Body of pancreas (tissue), 4 donors: ENCODE results near the gene OTOGL. TPM values are rescaled to one million over a fixed set of nuclear protein-coding genes. Genes with fewer than 3 reads are reported as not detected.

Experiments used
- ATAC-seq: fragments of 150-250 bp; one replicate; pipeline ENCODE4 v1.9.1; 2016
- DNase-seq, 4 donors: peaks; one replicate each; pipeline ENCODE4 v3.0.0-alpha.2; 2019
- H3K27ac ChIP-seq, 4 donors: fragments of 200-600 bp; sonication (generic); 1 replicate in 3 of 4; 2 replicates in 1 of 4; pipeline versions ENCODE4 v1.5.1 to v1.6.1; 2016 to 2019; ENCODE audit warnings: mild to moderate bottlenecking in 1 of 4, mixed read lengths in 1 of 4, moderate library complexity in 1 of 4
- H3K27me3 ChIP-seq, 2 donors: fragments of 200-600 bp; sonication (generic); one replicate each; pipeline ENCODE4 v1.6.0; 2016; ENCODE audit warnings: mild to moderate bottlenecking in 1 of 2
- H3K36me3 ChIP-seq, 2 donors: fragments of 200-600 bp; sonication (generic); replicated peaks in 1 of 2; 2 replicates each; pipeline ENCODE4 v1.5.1; 2016; ENCODE audit warnings: low read depth in 2 of 2; ENCODE audit not compliant: insufficient read depth in 1 of 2
- H3K4me1 ChIP-seq: fragments of 200-600 bp; sonication (generic); one replicate; pipeline ENCODE4 v1.6.0; 2016
- H3K4me3 ChIP-seq, 2 donors: fragments of 200-600 bp; sonication (generic); 1 replicate in 1 of 2; 2 replicates in 1 of 2; pipeline ENCODE4 v1.5.1; 2016 to 2019
- H3K9me3 ChIP-seq, 3 donors: fragments of 200-600 bp; sonication (generic); 1 replicate in 2 of 3; 2 replicates in 1 of 3; pipeline ENCODE4 v1.5.1; 2016
- POLR2A ChIP-seq, 3 donors: fragments of 450-650 bp; IDR thresholded peaks; one replicate each; pipeline ENCODE4 v1.6.1; 2016; ENCODE audit warnings: antibody characterized with exemption in 3 of 3, mild to moderate bottlenecking in 2 of 3
- WGBS, 2 donors: methylation state at CpG; one replicate each; pipeline ENCODE4 v1.1.5; 2017; 5-methylcytosine and 5-hydroxymethylcytosine counted together
- intact Hi-C: fragments of 100-400 bp; cut with DNase I; formaldehyde crosslinking; loops from one replicate; pipeline ENCODE4 v1.15.1; 2023
- total RNA-seq, 2 donors: library from RNA; depleted of rRNA; stranded (reverse); fragments of >200 nt; gene quantifications; one replicate each; pipeline ENCODE4 v1.1.0, GENCODE V29; 2016
- TF ChIP-seq, protein P1 (sequence below), 7 experiments: fragments of 450-650 bp in 4 of 7; fragments of 200-600 bp in 3 of 7; sonication (generic) in 3 of 7; IDR thresholded peaks; one replicate each; pipeline ENCODE4 v1.5.1; 2016 to 2019; ENCODE audit warnings: antibody characterized with exemption in 7 of 7

The OTOGL gene, protein sequence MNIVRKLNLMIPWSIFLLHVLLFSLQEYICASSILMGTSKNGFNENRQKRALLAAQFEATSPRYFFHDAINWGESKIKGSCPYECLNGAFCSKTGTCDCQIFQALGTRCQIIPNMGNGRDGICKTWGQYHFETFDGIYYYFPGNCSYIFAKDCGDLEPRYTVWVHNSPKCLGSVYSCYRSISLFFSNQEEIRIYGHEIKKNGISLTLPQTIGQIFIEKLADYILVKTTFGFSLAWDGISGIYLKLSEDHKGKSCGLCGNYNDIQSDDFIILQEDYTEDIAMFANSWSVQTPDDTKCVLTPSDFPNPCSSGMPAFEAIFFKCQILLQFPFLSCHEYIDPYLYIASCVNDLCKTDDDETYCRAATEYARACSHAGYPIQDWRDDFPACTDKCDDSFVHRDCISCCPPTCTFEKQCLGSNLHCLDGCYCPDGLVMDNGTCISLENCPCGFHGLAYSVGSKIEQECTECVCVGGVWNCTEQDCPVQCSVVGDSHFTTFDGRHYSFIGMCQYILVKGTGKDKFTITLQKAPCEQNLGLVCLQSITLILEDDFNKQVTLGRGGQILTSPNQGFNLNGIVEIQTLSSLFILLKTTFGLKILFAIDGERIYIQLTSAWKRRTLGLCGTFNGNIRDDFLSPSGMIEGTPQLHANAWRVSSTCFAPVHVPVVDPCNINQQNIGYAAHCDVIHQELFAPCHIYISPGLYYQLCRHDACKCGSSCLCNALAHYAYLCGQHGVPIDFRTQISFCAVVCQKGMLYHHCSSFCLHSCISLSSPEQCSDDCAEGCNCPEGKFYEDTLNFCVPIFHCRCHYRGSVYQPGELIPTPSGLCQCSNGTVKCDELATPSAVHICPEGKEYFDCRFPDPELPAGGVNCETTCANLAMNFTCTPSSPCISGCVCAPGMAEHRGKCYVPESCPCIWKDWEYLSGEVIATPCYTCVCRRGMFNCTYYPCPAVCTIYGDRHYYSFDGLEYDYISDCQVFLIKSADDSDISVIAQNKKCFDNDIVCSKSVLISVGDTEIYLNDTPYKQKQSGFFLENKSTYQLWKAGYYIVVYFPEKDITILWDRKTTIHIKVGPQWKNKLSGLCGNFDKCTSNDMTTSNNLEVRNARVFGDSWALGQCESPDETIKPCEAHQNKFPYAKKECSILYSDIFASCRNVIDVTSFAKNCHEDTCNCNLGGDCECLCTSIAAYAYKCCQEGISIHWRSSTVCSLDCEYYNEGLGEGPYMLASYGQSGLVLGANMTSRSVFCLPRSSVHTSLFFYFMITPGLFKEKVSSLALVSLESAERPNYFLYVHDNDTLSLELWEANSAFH (N-terminal part only)
- under 1 TPM; 0.26 to 0.33 TPM for total RNA-seq

DNA sequence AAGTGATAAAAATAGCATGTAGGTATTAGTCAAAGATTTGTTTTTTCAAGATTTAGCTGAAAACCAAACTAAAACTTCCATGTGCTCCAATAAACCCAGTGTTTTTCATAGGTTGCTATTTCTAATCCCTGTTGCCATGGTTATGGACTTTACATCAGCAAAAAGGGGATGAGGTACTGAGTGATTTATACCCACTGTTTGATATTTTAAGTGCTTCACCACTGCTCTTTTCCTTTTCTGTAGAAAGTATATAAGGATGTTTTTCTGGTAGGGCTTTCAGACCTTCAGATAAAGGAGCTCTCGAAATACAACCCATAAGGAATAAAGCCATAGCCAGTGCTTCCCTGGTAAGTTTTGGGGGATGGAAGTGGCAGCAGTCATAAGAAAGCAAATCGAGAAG lies at the start of gene OTOGL:
OTOGL (plus strand) TSS at position 279 of the 400 bp plus-strand sequence. CDS start 109,895 bp downstream, outside the sequence.
- Histone ChIP-seq H3K4me3 (no peak within 1 kb of the TSS), H3K4me1 (no peaks in the 10 kb centered on the region), H3K27me3 (no peaks in the 10 kb centered on the region), H3K27ac (no peak within 1 kb of the TSS), H3K9me3 (no peaks in the 10 kb centered on the region), H3K36me3 (no peaks in the 10 kb centered on the region)
- 75 to 81% methylated on average over 2 of the region's 2 CpGs for WGBS, 2 donors
- intact Hi-C loops, result no loop called here
- TF ChIP-seq, protein P1, sequence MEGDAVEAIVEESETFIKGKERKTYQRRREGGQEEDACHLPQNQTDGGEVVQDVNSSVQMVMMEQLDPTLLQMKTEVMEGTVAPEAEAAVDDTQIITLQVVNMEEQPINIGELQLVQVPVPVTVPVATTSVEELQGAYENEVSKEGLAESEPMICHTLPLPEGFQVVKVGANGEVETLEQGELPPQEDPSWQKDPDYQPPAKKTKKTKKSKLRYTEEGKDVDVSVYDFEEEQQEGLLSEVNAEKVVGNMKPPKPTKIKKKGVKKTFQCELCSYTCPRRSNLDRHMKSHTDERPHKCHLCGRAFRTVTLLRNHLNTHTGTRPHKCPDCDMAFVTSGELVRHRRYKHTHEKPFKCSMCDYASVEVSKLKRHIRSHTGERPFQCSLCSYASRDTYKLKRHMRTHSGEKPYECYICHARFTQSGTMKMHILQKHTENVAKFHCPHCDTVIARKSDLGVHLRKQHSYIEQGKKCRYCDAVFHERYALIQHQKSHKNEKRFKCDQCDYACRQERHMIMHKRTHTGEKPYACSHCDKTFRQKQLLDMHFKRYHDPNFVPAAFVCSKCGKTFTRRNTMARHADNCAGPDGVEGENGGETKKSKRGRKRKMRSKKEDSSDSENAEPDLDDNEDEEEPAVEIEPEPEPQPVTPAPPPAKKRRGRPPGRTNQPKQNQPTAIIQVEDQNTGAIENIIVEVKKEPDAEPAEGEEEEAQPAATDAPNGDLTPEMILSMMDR (IDR thresholded peaks at IDR 0.05), result no peak
- no peak for TF ChIP-seq POLR2A (IDR thresholded peaks at IDR 0.05)
- no peak for DNase-seq
- no peak for ATAC-seq

DNA sequence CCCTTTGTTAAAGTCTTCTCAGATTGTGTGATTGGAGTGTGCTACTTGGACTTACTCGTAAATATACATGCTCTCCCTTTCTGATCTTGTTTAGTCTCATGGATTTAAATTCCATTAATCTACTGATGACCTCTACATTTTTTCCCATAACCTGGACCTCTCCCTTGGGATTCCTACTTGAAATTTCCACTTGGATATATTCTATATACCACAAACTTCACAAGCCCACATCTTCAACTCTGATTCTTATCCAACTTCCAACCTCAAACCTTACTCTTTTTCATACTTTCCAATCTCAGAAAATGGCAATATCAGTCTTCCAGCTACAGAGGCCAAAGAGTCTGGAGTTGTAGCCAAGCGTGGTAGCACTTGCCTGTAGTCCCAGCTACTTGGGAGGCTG lies 49.1 kb upstream of the OTOGL start:
- intact Hi-C loops, result no loop called here
- no peak for TF ChIP-seq POLR2A (IDR thresholded peaks at IDR 0.05)
- TF ChIP-seq, protein P1 (IDR thresholded peaks at IDR 0.05), result no peak
- Histone ChIP-seq H3K27ac (no peak overlapping the region), H3K36me3 (no peaks in the 10 kb centered on the region), H3K4me1 (no peaks in the 10 kb centered on the region), H3K27me3 (no peaks in the 10 kb centered on the region), H3K9me3 (no peaks in the 10 kb centered on the region), H3K4me3 (no peak overlapping the region)
- ATAC-seq (no peak), DNase-seq (no peak)
- WGBS, 2 donors, result 62 to 81% methylated on average over 2 of the region's 2 CpGs

DNA sequence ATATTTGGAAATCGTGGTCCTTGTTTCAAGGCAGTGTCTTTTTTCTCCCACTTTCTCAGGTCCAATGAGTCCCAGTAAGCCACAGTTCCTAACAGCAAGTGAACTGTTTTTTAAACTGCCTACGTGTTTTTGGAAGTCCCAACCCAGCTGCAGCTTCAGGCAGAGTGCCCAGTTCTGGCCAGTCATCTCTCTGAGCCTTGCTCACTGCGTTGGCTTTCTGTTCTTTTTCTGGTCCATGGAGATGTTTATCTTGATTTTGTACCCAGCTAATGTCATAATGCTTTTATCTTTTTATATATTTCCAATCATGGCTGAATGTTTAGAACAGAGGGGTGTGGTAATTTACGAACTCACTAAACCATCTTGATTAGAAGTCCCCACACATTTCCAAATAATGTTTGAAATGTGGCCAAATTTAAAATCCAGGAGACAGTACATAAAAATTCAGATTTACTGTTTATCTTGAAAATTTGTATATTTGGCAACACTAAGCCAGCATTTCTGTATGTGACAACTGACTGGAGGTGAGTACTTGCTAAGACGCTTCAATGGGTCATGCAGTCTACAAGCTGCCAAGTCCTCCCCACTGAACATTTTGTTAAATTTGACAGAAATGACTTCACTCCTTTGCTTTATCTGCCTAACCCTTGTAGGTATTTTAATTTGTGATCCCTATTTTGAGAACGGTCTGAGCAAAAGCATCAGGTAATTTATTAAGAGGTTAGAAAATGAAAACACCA lies 46.1 kb upstream of the OTOGL start:
- TF ChIP-seq, protein P1 (IDR thresholded peaks at IDR 0.05), result no peak
- TF ChIP-seq POLR2A (IDR thresholded peaks at IDR 0.05), result no peak
- DNase-seq, result peak; percentile 19 to 31 (median 27)
- ATAC-seq, result no peak
- H3K27me3 ChIP-seq, result no peaks in the 10 kb centered on the region
- WGBS, 2 donors, result 56 to 65% methylated on average over 6 of the region's 6 CpGs
- peaks cover 17% of the 10 kb centered on the region for H3K4me1 ChIP-seq
- H3K9me3 ChIP-seq, result no peaks in the 10 kb centered on the region
- no peak overlapping the region for H3K27ac ChIP-seq
- intact Hi-C loops, result no loop called here
- no peaks in the 10 kb centered on the region for H3K36me3 ChIP-seq
- H3K4me3 ChIP-seq, result no peak overlapping the region

DNA sequence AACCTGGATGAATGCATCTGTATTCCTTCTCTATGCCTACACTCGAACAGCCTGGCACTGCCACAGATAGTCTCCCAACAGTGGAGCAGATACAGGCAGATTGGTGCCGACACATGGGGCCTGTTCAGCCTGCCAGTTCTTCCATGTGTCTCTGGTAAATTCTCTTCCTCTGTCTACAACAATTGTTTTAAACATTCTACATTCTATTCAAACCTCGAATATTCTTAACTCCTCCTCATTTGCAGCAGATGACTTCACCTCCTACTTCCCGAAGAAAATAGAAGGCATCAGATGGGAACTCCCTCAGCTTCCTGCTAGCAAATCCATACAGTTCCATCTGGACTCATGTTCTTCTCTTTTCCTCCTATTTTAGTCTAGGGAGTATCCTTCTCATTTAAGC lies 43.1 kb upstream of the OTOGL start:
- no peak for ATAC-seq
- no peaks in the 10 kb centered on the region for H3K27me3 ChIP-seq
- no peaks in the 10 kb centered on the region for H3K9me3 ChIP-seq
- 72 to 78% methylated on average over 4 of the region's 4 CpGs for WGBS, 2 donors
- no peak overlapping the region for H3K27ac ChIP-seq
- no peak for DNase-seq
- peaks cover 27% of the 10 kb centered on the region for H3K4me1 ChIP-seq
- intact Hi-C loops, result no loop called here
- no peaks in the 10 kb centered on the region for H3K36me3 ChIP-seq
- no peak for TF ChIP-seq POLR2A (IDR thresholded peaks at IDR 0.05)
- no peak overlapping the region for H3K4me3 ChIP-seq
